Globus pallidus (tissue), 1 donor: ENCODE measurements around the gene PTPN6.
A peak's percentile ranks its signal among the peaks of the same experiment; 100 is the strongest.
"Not testable (repeated sequence)": the region's sequence is repeated elsewhere in the genome, so short reads cannot be mapped to it uniquely, and the experiment has no call there.

ENCODE experiments used
- DNase-seq: peaks from one replicate; pipeline ENCODE4 v3.0.0-alpha.2; 2015; ENCODE audit warnings: low spot score

PTPN6 gene

DNA sequence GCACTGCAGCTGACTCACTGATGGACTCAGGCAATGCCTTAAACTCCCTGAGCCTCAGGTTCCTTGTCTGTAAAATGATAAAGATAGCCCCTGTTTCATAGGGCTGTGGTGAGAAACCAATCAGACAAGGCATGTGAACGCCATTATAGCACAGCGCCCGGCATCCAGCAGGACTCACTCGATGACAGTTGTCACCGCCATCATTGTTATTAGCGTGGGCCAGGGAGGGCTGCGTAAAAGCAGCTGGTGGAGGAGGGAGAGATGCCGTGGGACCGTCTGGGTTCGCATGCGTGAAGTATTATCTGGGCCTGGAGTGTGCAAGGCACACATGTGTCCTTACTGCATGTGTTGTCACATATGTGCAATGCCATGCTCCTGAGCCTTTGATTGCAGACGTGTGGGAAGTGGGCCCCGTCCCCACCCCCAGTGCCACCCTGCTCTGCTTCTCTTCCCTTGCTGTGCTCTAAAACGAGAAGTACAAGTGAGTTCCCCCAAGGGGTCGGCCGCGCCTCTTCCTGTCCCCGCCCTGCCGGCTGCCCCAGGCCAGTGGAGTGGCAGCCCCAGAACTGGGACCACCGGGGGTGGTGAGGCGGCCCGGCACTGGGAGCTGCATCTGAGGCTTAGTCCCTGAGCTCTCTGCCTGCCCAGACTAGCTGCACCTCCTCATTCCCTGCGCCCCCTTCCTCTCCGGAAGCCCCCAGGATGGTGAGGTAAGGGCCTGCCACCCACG is at the start of gene PTPN6:
Gene PTPN6, plus strand, starts transcription at position 546 of the 730 bp plus-strand sequence. Its CDS starts 157 bp downstream, at position 703.
- no peak for DNase-seq

DNA sequence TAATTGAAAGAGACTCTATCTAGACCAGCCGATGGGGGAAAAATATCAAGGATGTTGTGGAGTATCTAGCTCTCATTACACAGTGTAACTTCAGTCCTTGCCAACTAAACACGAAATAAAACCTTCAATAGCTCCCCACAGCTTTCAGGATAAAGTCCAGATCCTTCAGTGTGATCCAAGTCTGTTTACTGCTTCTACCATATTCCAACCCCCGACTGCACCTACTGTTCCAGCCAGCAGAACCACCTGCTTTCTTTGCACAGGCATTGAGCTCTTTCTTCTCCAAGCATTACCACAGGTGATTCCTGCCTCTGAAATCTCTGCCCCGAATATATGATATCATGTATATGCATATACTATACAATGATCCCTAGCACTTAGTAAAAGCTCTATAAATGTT is 48.7 kb upstream of the PTPN6 start:
- DNase-seq = no peak

DNA sequence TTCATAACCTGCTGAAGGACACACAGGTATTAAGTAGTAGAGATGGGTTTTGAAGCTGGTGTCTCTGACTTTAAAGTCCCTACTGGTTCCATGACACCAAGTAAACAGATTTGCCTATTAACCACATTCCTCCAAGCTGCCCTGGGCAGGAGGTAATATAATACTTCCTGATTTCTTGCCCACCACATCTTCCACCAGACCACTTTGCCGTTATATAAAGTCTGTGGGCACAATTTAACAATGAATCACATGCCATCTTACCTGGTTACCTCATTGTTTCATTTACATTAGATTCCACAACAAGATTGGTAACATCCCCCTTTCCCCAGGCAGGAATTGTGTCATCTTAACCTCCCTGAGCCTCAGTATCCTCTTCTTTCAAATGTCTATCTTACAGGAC is 47.4 kb upstream of the PTPN6 start:
- no peak for DNase-seq

DNA sequence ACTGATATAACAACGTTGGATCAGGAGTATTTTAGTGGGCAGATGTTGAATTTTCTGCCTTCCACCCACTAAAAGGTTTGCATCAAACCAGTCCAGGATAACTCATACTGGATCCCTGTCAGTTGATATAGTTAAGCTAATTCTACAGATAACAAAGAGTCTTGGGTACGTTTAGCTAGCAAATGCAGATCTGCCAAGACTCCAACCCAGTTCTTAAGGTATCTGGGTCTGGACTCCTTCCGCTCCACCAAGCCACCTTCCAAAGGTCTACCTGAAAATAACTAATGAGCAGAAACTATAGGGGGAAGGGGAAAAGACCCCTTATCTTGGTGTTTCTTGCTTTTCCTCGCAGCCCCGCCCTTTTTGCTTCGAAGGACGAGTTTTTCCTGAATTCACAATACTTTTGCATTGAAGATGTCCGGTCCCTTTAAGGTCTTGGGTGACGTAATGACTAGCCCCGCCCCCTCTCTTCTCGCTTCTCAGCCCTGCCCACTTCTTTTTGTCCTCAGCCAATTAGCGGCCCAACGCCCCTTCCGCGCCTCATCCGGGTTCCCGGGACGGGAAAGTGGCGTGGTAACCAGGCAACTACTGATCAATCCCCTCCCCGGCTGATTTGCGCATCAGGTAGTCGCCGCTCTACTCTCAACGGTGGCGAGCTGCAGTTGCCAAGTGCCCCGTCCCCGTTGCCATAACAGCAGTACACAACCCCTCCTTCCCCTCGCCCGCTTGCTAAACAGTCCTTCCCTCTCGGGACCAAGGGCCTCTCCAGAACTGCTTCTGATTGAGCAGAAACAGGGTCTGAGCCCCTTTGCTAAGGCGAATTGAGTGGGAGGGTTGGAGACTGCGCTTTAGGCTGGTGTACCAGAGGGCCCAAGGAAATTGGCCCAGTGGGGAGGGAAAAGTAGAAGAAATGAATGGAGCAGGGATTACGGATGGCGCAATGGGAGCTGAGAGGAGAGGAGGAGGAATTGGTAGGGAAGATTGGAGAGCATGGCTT is 46.6 kb upstream of the PTPN6 start, which contains the start of gene LRRC23:
Gene LRRC23, plus strand, starts transcription at position 543 of the 997 bp plus-strand sequence. CDS start 812 bp downstream, outside the sequence.
- DNase-seq = peak; percentile 96

GRCh38 chr12:6905414-6906040 is 45.6 kb upstream of the PTPN6 start:
- no peak for DNase-seq

DNA sequence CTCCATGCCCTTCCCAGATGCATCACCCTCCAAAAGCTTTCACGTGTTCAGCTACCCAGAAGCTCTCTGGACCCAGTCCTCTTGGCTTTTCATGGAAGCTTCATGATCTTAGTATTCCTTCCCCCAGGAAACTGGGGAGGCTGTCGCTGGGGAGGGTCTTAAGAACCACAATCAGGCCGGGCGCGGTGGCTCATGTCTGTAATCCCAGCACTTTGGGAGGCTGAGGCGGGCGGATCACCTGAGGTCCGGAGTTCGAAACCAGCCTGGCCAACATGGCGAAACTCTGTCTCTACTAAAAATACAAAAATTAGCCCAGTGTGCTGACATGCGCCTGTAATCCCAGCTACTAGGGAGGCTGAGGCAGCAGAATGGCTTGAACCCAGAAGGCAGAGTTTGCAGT is 43.0 kb upstream of the PTPN6 start:
- not testable (repeated sequence) for DNase-seq

DNA sequence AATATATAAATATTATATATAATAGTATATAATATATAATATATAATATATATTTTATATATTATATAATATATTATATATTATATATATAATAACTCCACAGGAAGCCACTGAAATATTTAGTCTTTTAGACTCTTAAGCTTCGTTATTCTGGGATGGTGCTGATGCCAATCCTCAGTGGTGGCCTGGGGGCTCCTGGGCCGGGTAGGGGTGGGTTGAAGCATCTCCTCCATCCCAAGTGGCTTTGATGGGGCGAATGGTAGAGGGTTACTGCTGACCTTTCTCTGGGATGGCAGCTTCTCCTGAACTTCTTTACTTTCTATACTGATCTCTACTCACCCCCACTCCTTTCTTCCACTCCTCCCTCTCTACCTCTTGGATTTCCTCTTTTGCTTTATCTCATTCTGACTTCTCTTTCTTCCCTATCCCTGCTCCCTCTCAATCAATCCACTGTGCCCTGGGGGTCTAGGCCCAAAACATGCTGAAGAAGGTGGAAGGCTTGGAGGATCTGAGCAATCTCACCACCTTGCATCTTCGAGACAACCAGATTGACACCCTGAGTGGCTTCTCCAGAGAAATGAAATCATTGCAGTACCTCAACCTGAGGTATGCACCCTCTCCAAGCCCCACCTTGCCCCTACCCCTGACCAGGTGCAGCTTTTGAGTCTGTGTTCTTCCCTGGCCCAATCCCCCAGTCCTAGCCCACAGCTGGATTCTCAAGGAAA is 41.6 kb upstream of the PTPN6 start:
- no peak for DNase-seq

- DNase-seq = no peak
Observed at GRCh38 chr12:6912164-6912935, 38.8 kb upstream of the PTPN6 start.

- peak; percentile 83 for DNase-seq
Observed at GRCh38 chr12:6914246-6914946, 36.8 kb upstream of the PTPN6 start, which contains the start of gene ENO2. ENO2 (plus strand) TSS chr12:6914580; CDS start chr12:6915833, 1,253 bp downstream.

DNA sequence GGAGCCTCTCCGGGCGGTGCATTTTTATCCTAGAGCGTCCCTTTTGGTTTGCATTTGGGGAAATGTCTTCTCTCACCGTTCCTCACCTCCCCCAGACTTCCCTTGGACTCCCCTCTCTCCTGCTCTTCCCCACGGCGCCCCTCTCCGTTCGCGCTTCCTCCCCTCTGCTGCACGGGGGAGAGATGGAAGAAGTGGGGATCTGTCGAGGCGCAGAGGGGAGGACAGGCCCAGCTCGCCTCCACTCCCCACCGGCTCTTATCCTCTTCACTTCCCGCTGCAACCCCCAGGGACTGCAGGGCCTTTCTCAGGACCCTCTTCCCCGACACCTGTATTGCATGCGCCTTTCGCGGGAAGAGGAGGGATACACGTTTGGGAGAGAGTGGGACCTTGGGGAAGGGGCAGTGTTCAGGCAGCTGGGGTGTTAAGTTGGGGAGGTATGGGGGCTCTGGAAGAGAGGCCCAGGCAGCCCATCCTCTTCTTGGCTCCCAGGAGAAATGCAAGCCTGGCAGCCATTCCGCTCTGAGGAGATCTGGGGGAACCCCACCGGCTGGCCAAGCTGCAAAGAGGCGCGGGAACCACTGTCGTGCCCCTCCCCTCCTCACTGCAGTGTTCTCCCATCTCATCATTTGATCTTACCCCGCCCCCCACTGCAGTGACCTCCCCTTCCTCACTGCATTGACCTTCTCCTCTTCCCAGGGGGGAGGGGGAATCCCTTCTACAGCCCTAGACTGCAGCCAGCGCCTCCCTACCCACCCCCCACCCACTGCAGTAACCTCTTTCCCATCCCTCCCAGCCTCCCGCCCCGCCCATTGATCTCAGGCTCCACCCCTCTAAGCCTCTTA is 36.0 kb upstream of the PTPN6 start:
- no peak for DNase-seq

DNA sequence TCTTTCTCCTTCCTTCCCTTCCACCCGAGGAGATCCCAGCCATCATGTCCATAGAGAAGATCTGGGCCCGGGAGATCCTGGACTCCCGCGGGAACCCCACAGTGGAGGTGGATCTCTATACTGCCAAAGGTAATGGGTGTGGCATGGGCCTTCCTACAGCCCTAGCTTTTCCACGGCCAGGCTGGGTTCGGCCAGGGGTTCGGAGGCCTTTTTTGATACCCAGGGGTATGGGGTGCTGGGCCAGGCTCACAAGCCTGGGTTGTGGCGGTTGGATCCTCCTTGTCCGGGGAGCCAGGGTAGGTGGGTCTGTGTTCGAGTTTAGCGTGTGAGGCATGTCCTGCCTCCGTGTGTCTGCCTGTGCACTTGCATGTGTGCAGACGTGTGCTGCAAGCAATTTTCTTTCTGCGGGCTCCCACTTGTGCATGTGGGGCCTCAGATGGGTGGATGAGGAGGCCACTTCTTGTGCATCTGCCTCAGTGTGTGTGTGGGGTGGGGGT is 35.3 kb upstream of the PTPN6 start:
- DNase-seq = no peak

- no peak for DNase-seq
Observed at GRCh38 chr12:6916426-6917200, 34.5 kb upstream of the PTPN6 start.

DNA sequence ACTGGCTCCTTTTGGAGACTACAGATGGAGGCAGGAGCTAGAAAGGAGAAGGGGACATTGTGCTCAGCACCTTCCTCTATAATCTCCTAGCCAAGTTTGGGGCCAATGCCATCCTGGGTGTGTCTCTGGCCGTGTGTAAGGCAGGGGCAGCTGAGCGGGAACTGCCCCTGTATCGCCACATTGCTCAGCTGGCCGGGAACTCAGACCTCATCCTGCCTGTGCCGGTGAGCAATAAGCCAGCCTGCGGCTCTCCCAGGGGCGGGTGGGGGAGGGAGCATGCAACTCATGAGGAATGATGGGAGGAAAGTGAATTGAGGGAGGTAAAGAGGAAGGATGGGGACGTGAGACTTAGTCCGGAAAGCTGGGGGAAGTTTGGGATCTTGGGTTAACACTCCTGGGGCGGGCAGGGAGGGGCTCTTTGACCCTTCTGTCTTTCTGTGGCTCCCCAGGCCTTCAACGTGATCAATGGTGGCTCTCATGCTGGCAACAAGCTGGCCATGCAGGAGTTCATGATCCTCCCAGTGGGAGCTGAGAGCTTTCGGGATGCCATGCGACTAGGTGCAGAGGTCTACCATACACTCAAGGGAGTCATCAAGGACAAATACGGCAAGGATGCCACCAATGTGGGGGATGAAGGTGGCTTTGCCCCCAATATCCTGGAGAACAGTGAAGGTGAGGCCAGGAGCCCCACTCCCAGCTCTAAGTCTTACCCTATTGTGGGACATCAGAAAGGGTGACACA is 33.5 kb upstream of the PTPN6 start:
- DNase-seq = no peak

DNA sequence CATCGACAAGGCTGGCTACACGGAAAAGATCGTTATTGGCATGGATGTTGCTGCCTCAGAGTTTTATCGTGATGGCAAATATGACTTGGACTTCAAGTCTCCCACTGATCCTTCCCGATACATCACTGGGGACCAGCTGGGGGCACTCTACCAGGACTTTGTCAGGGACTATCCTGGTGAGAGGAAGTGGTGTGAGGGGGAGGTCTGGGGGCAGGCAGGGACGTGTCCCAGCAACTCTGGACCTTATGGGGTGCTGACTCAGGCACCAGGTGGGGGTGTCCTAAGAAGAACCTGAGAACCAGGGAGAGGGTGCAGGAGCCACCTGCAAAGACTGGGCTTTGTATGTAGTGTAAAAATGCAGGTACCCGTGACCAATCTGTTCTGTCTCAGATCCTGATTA is 31.6 kb upstream of the PTPN6 start:
- no peak for DNase-seq

DNA sequence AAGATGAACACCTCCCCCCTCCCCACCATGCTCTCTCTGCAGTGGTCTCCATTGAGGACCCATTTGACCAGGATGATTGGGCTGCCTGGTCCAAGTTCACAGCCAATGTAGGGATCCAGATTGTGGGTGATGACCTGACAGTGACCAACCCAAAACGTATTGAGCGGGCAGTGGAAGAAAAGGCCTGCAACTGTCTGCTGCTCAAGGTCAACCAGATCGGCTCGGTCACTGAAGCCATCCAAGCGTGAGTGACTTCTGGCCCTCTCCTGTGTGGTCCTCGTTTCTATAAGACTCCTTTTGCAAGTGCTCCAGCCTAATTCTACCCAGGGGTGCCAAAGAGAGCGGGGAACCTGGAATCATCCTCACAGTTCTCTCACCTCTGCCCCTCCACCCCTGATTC is 29.6 kb upstream of the PTPN6 start:
- DNase-seq = no peak

DNA sequence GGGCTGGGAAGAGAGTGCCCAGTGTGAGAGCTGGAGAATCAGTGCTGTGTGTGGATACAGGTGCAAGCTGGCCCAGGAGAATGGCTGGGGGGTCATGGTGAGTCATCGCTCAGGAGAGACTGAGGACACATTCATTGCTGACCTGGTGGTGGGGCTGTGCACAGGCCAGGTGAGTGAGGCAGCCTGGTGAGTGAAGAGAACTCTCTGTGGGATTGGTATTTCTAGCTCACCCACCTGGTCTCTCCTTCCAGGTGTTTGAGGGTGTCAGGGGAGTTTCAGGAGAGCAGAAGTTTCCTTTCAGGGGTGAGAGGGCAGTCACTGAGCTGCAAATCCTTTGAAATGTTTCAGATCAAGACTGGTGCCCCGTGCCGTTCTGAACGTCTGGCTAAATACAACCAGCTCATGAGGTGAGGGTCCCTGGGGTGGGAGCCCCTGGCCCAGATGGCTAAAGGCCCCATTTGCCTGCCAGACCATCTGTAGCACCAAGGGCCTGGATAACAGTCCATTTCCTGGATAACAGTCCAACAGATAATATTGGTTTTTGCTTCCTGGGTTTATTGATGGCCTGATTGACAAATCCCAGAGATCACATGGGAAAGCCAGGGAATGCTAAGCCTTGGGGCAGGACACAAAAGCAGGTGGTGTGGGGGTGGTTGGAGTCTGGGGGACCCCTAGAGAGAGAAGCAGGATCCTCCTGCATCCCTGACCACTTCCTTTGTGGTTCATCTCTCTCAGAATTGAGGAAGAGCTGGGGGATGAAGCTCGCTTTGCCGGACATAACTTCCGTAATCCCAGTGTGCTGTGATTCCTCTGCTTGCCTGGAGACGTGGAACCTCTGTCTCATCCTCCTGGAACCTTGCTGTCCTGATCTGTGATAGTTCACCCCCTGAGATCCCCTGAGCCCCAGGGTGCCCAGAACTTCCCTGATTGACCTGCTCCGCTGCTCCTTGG is 28.9 kb upstream of the PTPN6 start:
- DNase-seq = no peak
